ENCODE data around the gene RAB44. TPM values are rescaled to one million over a fixed set of nuclear protein-coding genes. Genes with fewer than 3 reads are reported as not detected.

The RAB44 gene
- total RNA-seq, 1 donor from 2014 or later, result 0.35 TPM

GRCh38 chr6:36745836-36746235, 48.2 kb downstream of the RAB44 start:
- no peak for DNase-seq (ENCODE audit: low spot score)

DNA sequence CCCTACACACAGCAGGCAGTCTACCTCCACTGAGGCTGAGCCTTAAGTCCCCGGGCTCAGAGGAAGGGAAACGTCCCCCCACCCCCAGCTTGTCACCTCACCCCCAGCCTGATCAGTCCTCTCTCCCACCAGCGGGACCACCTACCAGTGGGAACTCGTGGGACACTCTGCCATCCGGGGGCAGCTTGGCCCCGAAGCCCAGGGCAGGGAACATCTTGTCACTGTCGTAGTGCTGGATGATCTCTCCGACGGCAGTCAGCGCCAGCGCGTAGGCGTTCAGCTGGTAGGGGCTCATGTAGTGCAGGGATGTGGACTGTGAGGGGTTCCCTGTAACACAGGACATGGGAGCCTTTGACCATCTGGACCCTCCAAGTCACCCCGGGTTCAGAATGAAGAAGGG, 48.6 kb downstream of the RAB44 start:
- no peak for DNase-seq (ENCODE audit: low spot score)

DNA sequence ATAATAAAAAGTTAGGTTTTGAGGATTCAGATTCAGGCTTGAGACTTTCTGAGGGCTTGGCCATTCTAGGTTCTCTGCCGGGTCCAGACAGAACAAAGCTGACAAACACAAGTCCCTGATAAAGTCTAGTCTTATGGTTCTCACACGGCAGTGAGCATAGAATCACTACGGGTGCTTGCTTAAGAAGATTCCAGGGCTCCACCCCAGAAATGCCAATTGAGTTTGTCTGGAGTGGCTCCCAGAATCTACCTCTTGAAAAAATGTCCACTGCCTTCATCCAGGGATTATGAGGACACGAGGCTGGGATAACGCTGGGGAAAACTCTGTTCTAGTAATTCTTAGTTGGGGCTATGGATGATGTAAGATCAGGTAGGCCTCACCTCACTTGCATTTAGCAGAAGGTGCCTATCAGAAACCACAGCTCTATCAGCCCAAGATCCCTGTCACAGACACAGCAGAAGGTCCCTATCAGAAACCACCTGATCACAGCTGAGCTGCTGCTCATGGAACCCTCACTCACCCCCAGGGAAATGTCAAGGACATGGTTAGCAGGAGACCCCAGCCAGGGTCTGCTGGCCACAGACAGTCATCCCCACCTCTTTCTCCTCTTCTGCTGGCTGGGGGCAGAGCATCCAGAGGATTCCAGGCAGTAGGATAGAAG, 52.3 kb downstream of the RAB44 start:
- DNase-seq (ENCODE audit: low spot score), result no peak

- no peak for DNase-seq (ENCODE audit: low spot score)
Measured at GRCh38 chr6:36751091-36751490, 53.5 kb downstream of the RAB44 start.

GRCh38 chr6:36751833-36752186, 54.2 kb downstream of the RAB44 start:
- no peak for DNase-seq (ENCODE audit: low spot score)

- DNase-seq (ENCODE audit: low spot score), result no peak
Measured at GRCh38 chr6:36752187-36752885, 54.7 kb downstream of the RAB44 start.

DNA sequence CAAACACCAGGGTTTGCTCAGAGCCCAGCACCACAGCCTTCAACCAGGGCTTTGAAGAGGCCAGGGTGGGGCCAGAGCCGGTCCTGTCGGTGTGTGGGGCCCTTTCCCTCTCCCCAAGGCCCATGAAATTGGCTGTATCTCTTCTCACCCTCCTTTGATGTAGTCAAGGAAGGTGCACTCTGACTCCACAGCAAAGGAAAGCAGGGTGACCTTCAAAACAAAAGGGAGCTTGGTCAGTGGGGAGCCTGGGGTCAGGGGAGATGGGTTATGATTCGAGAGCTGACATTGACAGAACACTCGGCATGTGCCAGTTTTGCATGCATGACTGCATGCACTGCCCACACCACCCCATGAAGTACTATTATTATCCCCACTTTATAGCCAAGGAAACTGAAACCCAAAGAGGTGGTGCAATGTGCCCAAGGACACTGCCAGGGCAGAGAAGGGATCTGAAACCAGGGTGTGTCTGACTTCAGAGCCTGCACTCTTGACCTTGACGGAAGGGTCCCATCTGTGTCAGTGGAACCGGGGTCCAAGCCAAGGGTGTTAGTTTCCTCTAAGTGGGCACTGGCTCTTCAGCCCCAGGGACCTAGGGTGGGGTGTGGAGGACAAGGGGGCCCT, 55.4 kb downstream of the RAB44 start:
- DNase-seq (ENCODE audit: low spot score), result no peak

GRCh38 chr6:36753671-36754405, 56.2 kb downstream of the RAB44 start:
- DNase-seq (ENCODE audit: low spot score), result no peak

- DNase-seq (ENCODE audit: low spot score), result no peak
Measured at GRCh38 chr6:36754582-36755434, 57.2 kb downstream of the RAB44 start.

DNA sequence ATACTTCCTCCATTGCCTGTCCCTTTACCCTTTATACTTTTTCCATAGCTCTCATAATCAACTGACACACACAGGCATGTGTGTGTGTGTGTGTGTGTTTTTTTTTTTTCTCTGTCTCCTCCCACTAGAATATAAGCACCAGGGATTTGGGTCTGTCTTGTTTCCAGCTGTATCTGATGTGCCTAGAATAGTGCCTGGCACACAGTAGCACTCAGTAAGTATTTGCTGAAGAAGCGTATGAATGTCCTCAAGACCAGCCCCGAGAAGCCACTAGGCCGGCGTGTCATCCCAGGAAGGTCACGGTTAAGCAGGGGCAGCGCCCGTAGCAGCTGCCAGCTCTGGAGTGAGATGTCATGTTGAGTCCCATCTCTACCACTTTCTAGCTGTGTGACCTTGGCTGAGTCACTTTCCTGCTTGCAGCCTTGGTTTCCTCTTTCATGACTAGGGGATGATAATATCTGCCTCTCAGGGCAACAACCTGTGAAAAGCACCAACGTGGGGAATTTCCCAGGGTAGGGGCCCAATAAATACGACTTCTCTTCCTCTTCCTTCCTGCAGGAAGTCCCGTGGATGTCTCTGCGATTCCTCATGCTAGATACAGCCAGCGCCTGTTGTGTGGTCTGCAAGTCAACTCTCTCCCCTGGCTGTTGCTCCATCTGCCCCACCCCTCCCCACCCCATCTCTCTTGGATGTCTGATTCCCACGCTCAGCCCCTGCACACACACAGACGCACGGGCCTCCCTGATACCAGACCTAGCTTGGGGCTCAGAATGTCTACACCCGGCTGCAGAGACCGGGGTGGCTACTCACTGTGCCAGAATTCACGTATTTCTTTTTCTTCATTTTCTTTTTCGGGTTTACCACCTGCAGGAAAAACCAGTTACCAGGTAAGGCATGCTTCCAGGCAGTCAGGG, 58.1 kb downstream of the RAB44 start:
- DNase-seq (ENCODE audit: low spot score), result no peak

GRCh38 chr6:36756786-36757185, 59.2 kb downstream of the RAB44 start:
- no peak for DNase-seq (ENCODE audit: low spot score)

DNA sequence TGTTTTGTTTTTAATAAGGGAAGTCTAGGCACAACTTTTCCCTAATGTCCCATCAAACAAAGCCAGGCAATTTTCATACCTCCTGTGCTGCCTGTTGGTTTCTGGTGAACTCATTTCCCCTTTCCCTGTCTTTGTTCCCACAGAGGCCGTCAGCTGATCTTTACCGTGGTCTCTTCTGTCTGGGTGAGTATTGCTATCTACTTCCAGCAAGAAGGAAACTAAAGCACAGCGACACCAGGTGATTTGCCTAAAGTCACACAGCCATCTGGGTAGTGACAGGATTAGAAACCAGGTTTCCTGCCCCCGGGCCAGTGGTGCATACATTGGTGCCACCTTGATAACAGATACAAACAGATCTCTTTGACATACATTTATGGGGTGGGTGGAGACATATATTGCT, 59.6 kb downstream of the RAB44 start:
- DNase-seq (ENCODE audit: low spot score), result no peak

GRCh38 chr6:36757943-36758508, 60.4 kb downstream of the RAB44 start:
- DNase-seq (ENCODE audit: low spot score), result no peak

DNA sequence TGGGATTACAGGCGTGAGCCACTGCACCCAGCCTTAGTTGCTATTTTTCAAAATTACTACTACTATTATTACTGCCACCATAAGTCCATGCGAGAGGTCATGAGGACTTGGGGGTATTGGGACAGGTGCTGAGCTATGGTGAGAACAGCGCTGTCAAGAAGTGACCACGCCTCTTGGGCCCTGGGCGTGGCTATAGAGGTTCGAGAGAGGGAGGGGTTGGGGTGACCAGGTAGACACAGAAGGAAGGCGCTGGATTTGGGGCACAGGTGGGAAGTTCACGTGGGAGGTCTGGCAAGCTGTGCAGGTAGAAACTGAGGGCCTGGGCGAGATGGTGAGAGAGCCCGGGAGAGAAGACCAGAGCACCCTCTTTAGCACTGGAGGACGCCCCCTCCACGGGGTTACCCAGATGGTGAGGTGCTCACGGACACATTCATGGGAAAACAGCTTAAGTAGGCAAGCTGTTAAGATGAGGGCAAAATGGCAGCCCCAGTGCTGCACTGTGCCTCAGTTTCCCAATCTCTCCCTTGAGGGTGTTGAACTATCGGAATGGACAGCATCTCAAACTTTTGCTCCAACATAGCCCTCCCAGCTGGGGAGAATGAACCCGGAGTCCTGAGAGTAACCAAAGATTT, 61.0 kb downstream of the RAB44 start:
- no peak for DNase-seq (ENCODE audit: low spot score)

GRCh38 chr6:36759148-36759759, 61.6 kb downstream of the RAB44 start:
- peak; percentile 96 for DNase-seq (ENCODE audit: low spot score)

DNA sequence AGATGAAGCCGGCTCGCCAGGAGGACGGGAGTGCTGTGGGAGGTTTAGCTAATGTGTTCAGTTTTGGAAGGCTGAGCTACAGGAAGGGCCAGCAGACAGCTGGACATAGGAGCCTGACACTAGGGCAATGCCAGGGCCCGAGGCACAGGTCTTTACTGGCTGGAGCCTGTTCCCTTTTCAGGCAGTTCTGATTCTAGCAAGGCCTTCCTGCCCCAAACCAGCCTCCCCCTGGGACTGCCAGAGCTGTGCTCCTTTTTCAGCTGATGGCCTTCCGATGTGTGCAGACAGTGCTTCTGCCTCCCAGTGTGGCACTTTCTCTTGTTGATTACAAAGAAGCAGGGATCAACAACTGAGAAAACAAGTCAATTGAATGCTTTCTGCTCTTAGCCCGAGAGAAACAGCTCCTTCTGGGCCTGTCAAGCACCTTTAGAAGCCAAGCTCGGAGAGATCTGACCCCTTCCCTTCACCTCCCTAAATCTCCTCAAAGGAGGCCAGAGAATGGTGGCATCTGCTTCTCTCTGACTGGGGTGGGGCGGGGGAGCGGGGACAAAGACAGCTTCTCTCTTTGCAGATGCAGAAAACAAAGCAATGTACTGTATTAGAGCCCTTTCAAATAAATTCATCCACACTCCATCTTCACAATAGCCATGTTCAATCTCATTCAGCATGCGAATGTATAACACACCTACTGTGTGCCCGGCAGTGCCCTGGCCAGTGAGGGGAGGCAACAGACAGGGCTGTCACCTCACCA, 63.2 kb downstream of the RAB44 start:
- no peak for DNase-seq (ENCODE audit: low spot score)

GRCh38 chr6:36762123-36762522, 64.5 kb downstream of the RAB44 start:
- DNase-seq (ENCODE audit: low spot score), result no peak

DNA sequence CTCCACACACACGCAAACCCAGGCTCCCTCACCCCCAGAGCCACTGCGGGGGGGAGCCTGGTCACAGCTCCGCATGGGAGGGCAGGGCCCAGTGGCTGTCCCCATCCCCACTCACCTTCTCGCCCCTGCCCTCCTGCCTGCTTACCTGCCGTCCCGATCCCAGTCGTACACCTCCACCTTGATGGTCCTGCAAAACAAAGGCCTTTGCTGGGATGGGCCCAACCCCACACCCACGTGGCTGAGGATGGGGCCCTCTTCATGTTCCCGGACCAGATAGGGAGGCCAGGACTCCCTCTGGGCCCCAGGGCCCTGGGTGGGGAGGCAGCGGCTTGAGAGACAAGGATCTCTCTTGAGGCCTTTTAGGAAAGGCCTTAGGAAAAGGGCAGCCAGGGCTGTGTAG, 67.6 kb downstream of the RAB44 start:
- no peak for DNase-seq (ENCODE audit: low spot score)

Measured in mesenteric fat pad (tissue), 1 donor.